Adrenal gland (tissue), 5 donors: Measurements from ENCODE around the gene SMIM28.
A peak's percentile ranks its signal among the peaks of the same experiment; 100 is the strongest.

Experiments
- CTCF ChIP-seq, 6 experiments: fragments of 450-650 bp in 4 of 6; fragments of 200-600 bp in 2 of 6; sonication (generic) in 1 of 6; IDR thresholded peaks; 1 replicate in 5 of 6; 2 replicates in 1 of 6; pipeline versions ENCODE4 v1.5.1 to v1.8.0; 2016 to 2021; ENCODE audit warnings: antibody characterized with exemption in 6 of 6, mild to moderate bottlenecking in 2 of 6, moderate library complexity in 1 of 6
- POLR2A ChIP-seq, 2 donors: fragments of 450-650 bp; IDR thresholded peaks; one replicate each; pipeline ENCODE4 v1.6.1; 2017; ENCODE audit warnings: antibody characterized with exemption in 2 of 2, mild to moderate bottlenecking in 2 of 2, moderate library complexity in 1 of 2
- donor health status: DM: no; HTN: no; CAD: no.

- TF ChIP-seq POLR2A (IDR thresholded peaks at IDR 0.05) (peak; percentile 69 to 80), CTCF (IDR thresholded peaks at IDR 0.05) (peak in 5 of 6 experiments; percentile 17 to 58 (median 50))
Observed at GRCh38 chr6:138403801-138404665, 26.3 kb downstream of the SMIM28 start, which contains the start of gene HEBP2.
